WTC11 (cell line): ENCODE results near the gene LARP4. TPM values are rescaled to one million over a fixed set of nuclear protein-coding genes. Genes with fewer than 3 reads are reported as not detected.
"Not testable (repeated sequence)": the region's sequence is repeated elsewhere in the genome, so short reads cannot be mapped to it uniquely, and the experiment has no call there.

Experiments used
- ATAC-seq: fragments of 200-7000 bp; cut with Tn5 transposase; 2 replicates; pipeline ENCODE4 v1.10.0; 2021; ENCODE audit warnings: mild to moderate bottlenecking, moderate library complexity
- CTCF ChIA-PET: fragments of 300-600 bp; sonication (Branson Sonifier 250); formaldehyde crosslinking; loops from one replicate; lab custom pipeline; 2021; ENCODE audit warnings: antibody characterized with exemption; lab: Charles Lee
- POLR2A ChIA-PET: fragments of 350-600 bp; sonication (Branson Sonifier 250); formaldehyde crosslinking; loops from one replicate; lab custom pipeline; 2021; ENCODE audit warnings: antibody characterized with exemption; lab: Charles Lee
- DNase-seq: peaks from one replicate; pipeline ENCODE4 v3.0.0; 2021; ENCODE audit warnings: low spot score
- H3K27ac Mint-ChIP-seq: 2 replicates; pipeline ENCODE4 v1.8.0; 2021; ENCODE audit warnings: mixed read lengths
- H3K27me3 Mint-ChIP-seq: 2 replicates; pipeline ENCODE4 v1.8.0; 2021; ENCODE audit warnings: low read depth, mild to moderate bottlenecking, moderate library complexity, mixed read lengths
- H3K36me3 Mint-ChIP-seq: 2 replicates; pipeline ENCODE4 v1.8.0; 2021; ENCODE audit warnings: mixed read lengths
- H3K4me1 Mint-ChIP-seq: 2 replicates; pipeline ENCODE4 v1.8.0; 2022; ENCODE audit warnings: mixed read lengths
- H3K4me3 Mint-ChIP-seq: 2 replicates; pipeline ENCODE4 v1.8.0; 2021; ENCODE audit warnings: mild to moderate bottlenecking, moderate library complexity, mixed read lengths
- H3K9me3 Mint-ChIP-seq: 2 replicates; pipeline ENCODE4 v1.8.0; 2021; ENCODE audit warnings: mixed read lengths
- ESRRA ChIP-seq: sonication (generic); formaldehyde crosslinking; IDR thresholded peaks from 2 replicates; pipeline ENCODE4 v1.8.1; 2022; ENCODE audit warnings: mild to moderate bottlenecking, missing genetic modification reagents, borderline replicate concordance
- FOXK1 ChIP-seq: sonication (generic); formaldehyde crosslinking; IDR thresholded peaks from 2 replicates; pipeline ENCODE4 v1.8.0; 2022; ENCODE audit warnings: mild to moderate bottlenecking, moderate library complexity, missing genetic modification reagents
- JAZF1 ChIP-seq: fragments of 250-450 bp; sonication (Bioruptor Pico); IDR thresholded peaks from 2 replicates; pipeline ENCODE4 v1.9.0; 2021; ENCODE audit warnings: moderate library complexity, mild to moderate bottlenecking, inconsistent platforms
- MXD4 ChIP-seq: fragments of 250-450 bp; sonication (Bioruptor Pico); IDR thresholded peaks from 2 replicates; pipeline ENCODE4 v1.8.0; 2021; ENCODE audit warnings: mild to moderate bottlenecking, moderate library complexity, borderline replicate concordance
- NFATC4 ChIP-seq: fragments of 250-450 bp; sonication (Bioruptor Pico); IDR thresholded peaks from 2 replicates; pipeline ENCODE4 v1.9.0; 2021; ENCODE audit warnings: mild to moderate bottlenecking
- NR3C1 ChIP-seq: sonication (generic); formaldehyde crosslinking; conservative IDR thresholded peaks from 2 replicates; pipeline ENCODE4 v1.8.1; 2023; ENCODE audit warnings: low read depth, mild to moderate bottlenecking, missing genetic modification reagents
- PRRX2 ChIP-seq: fragments of 250-450 bp; sonication (Bioruptor Pico); IDR thresholded peaks from 2 replicates; pipeline ENCODE4 v1.8.0; 2021; ENCODE audit warnings: mild to moderate bottlenecking
- RELA ChIP-seq: sonication (generic); formaldehyde crosslinking; IDR thresholded peaks from 2 replicates; pipeline ENCODE4 v1.8.1; 2022; ENCODE audit warnings: missing genetic modification reagents, mild to moderate bottlenecking, borderline replicate concordance
- SOX15 ChIP-seq: fragments of 250-450 bp; sonication (Bioruptor Pico); IDR thresholded peaks from 2 replicates; pipeline ENCODE4 v1.9.0; 2021; ENCODE audit warnings: mild to moderate bottlenecking
- TP53 ChIP-seq: sonication (generic); formaldehyde crosslinking; IDR thresholded peaks from 2 replicates; pipeline ENCODE4 v1.8.1; 2023; ENCODE audit warnings: mild to moderate bottlenecking, missing genetic modification reagents
- ZNF416 ChIP-seq: fragments of 250-450 bp; sonication (Bioruptor Pico); IDR thresholded peaks from 2 replicates; pipeline ENCODE4 v1.9.0; 2021; ENCODE audit warnings: mild to moderate bottlenecking, inconsistent platforms
- total RNA-seq: library from RNA; stranded (reverse); gene quantifications from 3 replicates; pipeline ENCODE4 v1.2.3, GENCODE V29; 2021
- TF ChIP-seq, protein P1 (sequence below): sonication (generic); formaldehyde crosslinking; IDR thresholded peaks from 2 replicates; pipeline ENCODE4 v1.8.1; 2022; ENCODE audit warnings: missing genetic modification reagents, borderline replicate concordance
- TF ChIP-seq, protein P2 (sequence below): sonication (generic); formaldehyde crosslinking; IDR thresholded peaks from 2 replicates; pipeline ENCODE4 v1.8.1; 2023; ENCODE audit warnings: mild to moderate bottlenecking, missing genetic modification reagents, moderate library complexity
- TF ChIP-seq, protein P3 (sequence below): sonication (generic); formaldehyde crosslinking; IDR thresholded peaks from 2 replicates; pipeline ENCODE4 v1.8.1; 2022; ENCODE audit warnings: low read depth, mild to moderate bottlenecking, moderate library complexity, missing genetic modification reagents, borderline replicate concordance
- TF ChIP-seq, protein P4 (sequence below): sonication (generic); formaldehyde crosslinking; IDR thresholded peaks from 2 replicates; pipeline ENCODE4 v1.8.1; 2023; ENCODE audit warnings: mild to moderate bottlenecking, missing genetic modification reagents
- TF ChIP-seq, protein P5 (sequence below): fragments of 250-450 bp; sonication (Bioruptor Pico); IDR thresholded peaks from 2 replicates; pipeline ENCODE4 v1.9.0; 2021; ENCODE audit warnings: moderate library complexity, mild to moderate bottlenecking, inconsistent platforms, borderline replicate concordance
- TF ChIP-seq, protein P6 (sequence below): fragments of 250-450 bp; sonication (Bioruptor Pico); IDR thresholded peaks from 2 replicates; pipeline ENCODE4 v1.9.0; 2021; ENCODE audit warnings: mild to moderate bottlenecking, borderline replicate concordance
- TF ChIP-seq, protein P7 (sequence below): sonication (generic); formaldehyde crosslinking; IDR thresholded peaks from 2 replicates; pipeline ENCODE4 v1.8.1; 2023; ENCODE audit warnings: mild to moderate bottlenecking, moderate library complexity, missing genetic modification reagents

The LARP4 gene
- total RNA-seq, 1 experiment from 2014 or later = 73.9 TPM

DNA sequence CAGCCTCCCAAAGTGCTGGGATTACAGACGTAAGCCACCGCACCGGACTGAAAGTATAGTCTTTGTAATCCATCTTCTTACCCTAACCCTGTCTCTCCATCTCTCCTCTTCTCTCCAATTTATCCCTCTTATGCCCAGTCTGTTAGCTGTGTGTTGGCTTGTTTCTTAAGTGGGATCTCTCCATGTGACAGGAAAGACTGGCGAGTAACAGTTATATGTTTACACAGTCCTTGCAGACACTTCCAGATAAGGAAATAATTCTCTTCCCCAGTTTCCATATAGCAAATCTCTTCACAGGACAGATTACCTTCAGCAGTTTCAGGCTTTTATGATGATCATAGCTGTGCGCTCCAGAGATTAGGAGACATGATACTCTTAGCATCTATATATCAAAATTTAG, 88.1 kb downstream of the LARP4 start (continued):
- TF ChIP-seq, protein P1, sequence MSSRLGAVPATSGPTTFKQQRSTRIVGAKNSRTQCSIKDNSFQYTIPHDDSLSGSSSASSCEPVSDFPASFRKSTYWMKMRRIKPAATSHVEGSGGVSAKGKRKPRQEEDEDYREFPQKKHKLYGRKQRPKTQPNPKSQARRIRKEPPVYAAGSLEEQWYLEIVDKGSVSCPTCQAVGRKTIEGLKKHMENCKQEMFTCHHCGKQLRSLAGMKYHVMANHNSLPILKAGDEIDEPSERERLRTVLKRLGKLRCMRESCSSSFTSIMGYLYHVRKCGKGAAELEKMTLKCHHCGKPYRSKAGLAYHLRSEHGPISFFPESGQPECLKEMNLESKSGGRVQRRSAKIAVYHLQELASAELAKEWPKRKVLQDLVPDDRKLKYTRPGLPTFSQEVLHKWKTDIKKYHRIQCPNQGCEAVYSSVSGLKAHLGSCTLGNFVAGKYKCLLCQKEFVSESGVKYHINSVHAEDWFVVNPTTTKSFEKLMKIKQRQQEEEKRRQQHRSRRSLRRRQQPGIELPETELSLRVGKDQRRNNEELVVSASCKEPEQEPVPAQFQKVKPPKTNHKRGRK (CRISPR knock-in tag) = no peak
- no peak for TF ChIP-seq RELA (CRISPR knock-in tag)
- no peak for TF ChIP-seq ESRRA (CRISPR knock-in tag)

DNA sequence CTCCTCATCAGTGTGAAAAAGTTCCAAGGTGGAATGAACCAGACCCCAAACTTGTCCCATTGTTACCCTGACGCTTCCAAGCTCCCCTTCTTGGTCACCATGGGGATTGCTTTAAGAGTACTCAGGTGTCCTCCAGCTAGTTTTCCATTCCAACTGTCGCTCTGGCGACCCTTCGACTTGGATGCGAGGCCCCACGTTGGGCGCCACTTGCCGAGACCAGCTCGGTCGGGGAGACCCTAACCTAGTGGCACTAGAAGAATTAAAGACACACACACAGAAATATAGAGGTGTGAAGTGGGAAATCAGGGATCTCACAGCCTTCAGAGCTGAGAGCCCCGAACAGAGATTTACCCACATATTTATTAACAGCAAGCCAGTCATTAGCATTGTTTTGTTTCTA, 97.4 kb downstream of the LARP4 start:
- H3K4me3 Mint-ChIP-seq, H3K27ac Mint-ChIP-seq, ATAC-seq, CTCF ChIA-PET, POLR2A ChIA-PET, H3K4me1 Mint-ChIP-seq, H3K27me3 Mint-ChIP-seq: not testable (repeated sequence)
- peak; percentile 26 for DNase-seq
- peaks cover 65% of the 10 kb centered on the region for H3K9me3 Mint-ChIP-seq
- H3K36me3 Mint-ChIP-seq = peaks cover 59% of the 10 kb centered on the region

DNA sequence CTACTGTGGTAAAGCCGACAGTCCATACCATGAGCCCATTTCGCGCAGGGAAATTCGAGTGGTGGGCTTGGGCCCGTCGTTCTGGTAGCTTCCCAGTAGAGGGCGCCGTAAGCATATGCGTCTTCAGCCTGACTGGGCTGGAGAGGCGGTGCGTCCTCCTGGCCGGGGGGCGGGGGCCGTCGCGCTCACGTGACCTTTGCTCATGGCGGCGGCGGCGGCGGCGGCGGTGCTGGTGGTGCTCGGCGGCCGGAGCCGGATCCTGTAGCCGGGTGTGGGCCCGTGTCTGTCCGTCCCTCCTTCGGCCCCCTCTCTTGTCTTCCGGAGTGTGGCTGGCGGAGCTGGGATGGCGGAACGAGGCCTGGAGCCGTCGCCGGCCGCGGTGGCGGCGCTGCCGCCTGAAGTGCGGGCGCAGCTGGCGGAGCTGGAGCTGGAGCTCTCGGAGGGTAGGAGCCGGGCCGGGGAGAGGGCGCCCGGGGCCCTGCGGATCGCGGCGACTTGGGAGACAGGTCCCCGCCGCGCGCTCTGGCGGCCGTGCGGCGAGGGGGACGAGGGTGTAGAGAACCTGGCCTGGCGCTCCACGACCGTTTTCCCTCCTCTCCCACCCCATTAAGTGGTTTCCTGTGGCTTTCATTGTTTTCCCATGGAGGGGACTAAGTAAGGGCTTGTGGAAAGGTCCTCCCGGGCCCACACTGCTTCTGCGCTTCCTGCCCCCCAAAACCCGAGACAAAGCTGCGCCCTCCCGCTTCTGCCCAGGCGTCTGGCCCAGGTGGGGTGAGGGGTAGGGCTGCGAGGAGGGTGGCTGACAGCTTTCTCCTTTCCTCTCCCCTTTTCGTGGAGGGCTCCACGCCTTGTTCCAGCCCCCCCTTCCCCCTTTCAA, 104.4 kb downstream of the LARP4 start, which contains the start of gene DIP2B:
TSS of gene DIP2B (plus strand) at position 188 of the 877 bp plus-strand sequence. CDS start at position 344, 156 bp downstream.
- Mint-ChIP-seq H3K9me3 (peaks cover 7% of the 10 kb centered on the region), H3K27ac (peak within 1 kb of the TSS; percentile 53; the same call in 1 of the 2 replicates), H3K36me3 (peaks cover 6% of the 10 kb centered on the region; the same call in 1 of the 2 replicates), H3K27me3 (no peaks in the 10 kb centered on the region), H3K4me1 (peaks cover 31% of the 10 kb centered on the region), H3K4me3 (peak within 1 kb of the TSS; percentile 88)
- ATAC-seq = peak; percentile 91
- ChIA-PET CTCF (interaction anchor here (0.6 to 2.7 kb wide), 33 partner anchors 9 to 498 kb away, joined by 3 to 41 read pairs (median 4); partner anchors contain the start of gene ATF1), POLR2A (interaction anchor here (1.1 kb wide), 2 partner anchors 133 to 139 kb away, joined by 3 read pairs; no protein-coding TSS in a partner anchor)
- DNase-seq = peak; percentile 98
- no peak; the same call in 1 of the 2 replicates for TF ChIP-seq ZNF416 (CRISPR knock-in tag)
- TF ChIP-seq, protein P2, sequence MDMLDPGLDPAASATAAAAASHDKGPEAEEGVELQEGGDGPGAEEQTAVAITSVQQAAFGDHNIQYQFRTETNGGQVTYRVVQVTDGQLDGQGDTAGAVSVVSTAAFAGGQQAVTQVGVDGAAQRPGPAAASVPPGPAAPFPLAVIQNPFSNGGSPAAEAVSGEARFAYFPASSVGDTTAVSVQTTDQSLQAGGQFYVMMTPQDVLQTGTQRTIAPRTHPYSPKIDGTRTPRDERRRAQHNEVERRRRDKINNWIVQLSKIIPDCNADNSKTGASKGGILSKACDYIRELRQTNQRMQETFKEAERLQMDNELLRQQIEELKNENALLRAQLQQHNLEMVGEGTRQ (CRISPR knock-in tag) = peak; percentile 99
- TF ChIP-seq, protein P3, sequence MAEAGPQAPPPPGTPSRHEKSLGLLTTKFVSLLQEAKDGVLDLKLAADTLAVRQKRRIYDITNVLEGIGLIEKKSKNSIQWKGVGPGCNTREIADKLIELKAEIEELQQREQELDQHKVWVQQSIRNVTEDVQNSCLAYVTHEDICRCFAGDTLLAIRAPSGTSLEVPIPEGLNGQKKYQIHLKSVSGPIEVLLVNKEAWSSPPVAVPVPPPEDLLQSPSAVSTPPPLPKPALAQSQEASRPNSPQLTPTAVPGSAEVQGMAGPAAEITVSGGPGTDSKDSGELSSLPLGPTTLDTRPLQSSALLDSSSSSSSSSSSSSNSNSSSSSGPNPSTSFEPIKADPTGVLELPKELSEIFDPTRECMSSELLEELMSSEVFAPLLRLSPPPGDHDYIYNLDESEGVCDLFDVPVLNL (CRISPR knock-in tag) = peak; percentile 50; the same call in 1 of the 2 replicates
- no peak; the same call in 1 of the 2 replicates for TF ChIP-seq TP53 (CRISPR knock-in tag)
- no peak for TF ChIP-seq NR3C1 (CRISPR knock-in tag)
- TF ChIP-seq, protein P4, sequence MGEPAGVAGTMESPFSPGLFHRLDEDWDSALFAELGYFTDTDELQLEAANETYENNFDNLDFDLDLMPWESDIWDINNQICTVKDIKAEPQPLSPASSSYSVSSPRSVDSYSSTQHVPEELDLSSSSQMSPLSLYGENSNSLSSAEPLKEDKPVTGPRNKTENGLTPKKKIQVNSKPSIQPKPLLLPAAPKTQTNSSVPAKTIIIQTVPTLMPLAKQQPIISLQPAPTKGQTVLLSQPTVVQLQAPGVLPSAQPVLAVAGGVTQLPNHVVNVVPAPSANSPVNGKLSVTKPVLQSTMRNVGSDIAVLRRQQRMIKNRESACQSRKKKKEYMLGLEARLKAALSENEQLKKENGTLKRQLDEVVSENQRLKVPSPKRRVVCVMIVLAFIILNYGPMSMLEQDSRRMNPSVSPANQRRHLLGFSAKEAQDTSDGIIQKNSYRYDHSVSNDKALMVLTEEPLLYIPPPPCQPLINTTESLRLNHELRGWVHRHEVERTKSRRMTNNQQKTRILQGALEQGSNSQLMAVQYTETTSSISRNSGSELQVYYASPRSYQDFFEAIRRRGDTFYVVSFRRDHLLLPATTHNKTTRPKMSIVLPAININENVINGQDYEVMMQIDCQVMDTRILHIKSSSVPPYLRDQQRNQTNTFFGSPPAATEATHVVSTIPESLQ (CRISPR knock-in tag) = no peak
- no peak for TF ChIP-seq SOX15 (CRISPR knock-in tag)
- TF ChIP-seq, protein P5, sequence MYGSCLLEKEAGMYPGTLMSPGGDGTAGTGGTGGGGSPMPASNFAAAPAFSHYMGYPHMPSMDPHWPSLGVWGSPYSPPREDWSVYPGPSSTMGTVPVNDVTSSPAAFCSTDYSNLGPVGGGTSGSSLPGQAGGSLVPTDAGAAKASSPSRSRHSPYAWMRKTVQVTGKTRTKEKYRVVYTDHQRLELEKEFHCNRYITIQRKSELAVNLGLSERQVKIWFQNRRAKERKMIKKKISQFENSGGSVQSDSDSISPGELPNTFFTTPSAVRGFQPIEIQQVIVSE (CRISPR knock-in tag) = no peak
- TF ChIP-seq JAZF1 (CRISPR knock-in tag) = no peak
- peak; percentile 75 for TF ChIP-seq FOXK1 (CRISPR knock-in tag)
- TF ChIP-seq, protein P6, sequence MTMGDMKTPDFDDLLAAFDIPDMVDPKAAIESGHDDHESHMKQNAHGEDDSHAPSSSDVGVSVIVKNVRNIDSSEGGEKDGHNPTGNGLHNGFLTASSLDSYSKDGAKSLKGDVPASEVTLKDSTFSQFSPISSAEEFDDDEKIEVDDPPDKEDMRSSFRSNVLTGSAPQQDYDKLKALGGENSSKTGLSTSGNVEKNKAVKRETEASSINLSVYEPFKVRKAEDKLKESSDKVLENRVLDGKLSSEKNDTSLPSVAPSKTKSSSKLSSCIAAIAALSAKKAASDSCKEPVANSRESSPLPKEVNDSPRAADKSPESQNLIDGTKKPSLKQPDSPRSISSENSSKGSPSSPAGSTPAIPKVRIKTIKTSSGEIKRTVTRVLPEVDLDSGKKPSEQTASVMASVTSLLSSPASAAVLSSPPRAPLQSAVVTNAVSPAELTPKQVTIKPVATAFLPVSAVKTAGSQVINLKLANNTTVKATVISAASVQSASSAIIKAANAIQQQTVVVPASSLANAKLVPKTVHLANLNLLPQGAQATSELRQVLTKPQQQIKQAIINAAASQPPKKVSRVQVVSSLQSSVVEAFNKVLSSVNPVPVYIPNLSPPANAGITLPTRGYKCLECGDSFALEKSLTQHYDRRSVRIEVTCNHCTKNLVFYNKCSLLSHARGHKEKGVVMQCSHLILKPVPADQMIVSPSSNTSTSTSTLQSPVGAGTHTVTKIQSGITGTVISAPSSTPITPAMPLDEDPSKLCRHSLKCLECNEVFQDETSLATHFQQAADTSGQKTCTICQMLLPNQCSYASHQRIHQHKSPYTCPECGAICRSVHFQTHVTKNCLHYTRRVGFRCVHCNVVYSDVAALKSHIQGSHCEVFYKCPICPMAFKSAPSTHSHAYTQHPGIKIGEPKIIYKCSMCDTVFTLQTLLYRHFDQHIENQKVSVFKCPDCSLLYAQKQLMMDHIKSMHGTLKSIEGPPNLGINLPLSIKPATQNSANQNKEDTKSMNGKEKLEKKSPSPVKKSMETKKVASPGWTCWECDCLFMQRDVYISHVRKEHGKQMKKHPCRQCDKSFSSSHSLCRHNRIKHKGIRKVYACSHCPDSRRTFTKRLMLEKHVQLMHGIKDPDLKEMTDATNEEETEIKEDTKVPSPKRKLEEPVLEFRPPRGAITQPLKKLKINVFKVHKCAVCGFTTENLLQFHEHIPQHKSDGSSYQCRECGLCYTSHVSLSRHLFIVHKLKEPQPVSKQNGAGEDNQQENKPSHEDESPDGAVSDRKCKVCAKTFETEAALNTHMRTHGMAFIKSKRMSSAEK (CRISPR knock-in tag) = no peak
- TF ChIP-seq PRRX2 (CRISPR knock-in tag) = no peak
- no peak for TF ChIP-seq MXD4
- TF ChIP-seq NFATC4 (CRISPR knock-in tag) = no peak
- TF ChIP-seq, protein P7, sequence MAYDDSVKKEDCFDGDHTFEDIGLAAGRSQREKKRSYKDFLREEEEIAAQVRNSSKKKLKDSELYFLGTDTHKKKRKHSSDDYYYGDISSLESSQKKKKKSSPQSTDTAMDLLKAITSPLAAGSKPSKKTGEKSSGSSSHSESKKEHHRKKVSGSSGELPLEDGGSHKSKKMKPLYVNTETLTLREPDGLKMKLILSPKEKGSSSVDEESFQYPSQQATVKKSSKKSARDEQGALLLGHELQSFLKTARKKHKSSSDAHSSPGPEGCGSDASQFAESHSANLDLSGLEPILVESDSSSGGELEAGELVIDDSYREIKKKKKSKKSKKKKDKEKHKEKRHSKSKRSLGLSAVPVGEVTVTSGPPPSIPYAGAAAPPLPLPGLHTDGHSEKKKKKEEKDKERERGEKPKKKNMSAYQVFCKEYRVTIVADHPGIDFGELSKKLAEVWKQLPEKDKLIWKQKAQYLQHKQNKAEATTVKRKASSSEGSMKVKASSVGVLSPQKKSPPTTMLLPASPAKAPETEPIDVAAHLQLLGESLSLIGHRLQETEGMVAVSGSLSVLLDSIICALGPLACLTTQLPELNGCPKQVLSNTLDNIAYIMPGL = peak; percentile 97
